HG03159 (cell line): ENCODE measurements around the gene ANKRD33B.
"Not testable (repeated sequence)": the region's sequence is repeated elsewhere in the genome, so short reads cannot be mapped to it uniquely, and the experiment has no call there.

ENCODE experiments used
- ATAC-seq: cut with Tn5 transposase; IDR thresholded peaks from one replicate; pipeline ENCODE4 v1.9.1; 2021; ENCODE audit warnings: mild to moderate bottlenecking, moderate library complexity; ENCODE audit not compliant: unreplicated experiment

The ANKRD33B gene

GRCh38 chr5:10653751-10654400, 90.0 kb downstream of the ANKRD33B start:
- ATAC-seq = no peak

DNA sequence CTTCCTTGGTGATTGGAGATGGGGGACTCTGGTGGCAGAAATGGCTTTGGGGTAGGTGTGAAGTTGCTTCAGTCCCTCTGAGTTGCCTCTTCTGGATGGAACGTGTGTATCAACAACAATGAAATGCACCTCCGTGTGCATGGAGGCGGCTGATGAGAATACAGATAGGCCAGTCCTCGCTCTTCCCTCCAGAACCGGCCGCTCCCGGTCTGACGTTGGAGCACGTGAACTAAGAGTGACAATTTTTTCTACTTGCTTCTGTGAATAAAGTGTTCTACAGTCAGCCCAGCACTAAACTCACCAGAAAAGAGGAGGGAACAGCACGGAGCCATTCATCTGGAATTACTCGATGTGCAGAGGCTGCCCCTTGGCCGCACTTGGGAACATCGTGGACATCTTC, 90.7 kb downstream of the ANKRD33B start:
- no peak for ATAC-seq

- no peak for ATAC-seq
Observed at GRCh38 chr5:10655161-10655971, 91.5 kb downstream of the ANKRD33B start.

DNA sequence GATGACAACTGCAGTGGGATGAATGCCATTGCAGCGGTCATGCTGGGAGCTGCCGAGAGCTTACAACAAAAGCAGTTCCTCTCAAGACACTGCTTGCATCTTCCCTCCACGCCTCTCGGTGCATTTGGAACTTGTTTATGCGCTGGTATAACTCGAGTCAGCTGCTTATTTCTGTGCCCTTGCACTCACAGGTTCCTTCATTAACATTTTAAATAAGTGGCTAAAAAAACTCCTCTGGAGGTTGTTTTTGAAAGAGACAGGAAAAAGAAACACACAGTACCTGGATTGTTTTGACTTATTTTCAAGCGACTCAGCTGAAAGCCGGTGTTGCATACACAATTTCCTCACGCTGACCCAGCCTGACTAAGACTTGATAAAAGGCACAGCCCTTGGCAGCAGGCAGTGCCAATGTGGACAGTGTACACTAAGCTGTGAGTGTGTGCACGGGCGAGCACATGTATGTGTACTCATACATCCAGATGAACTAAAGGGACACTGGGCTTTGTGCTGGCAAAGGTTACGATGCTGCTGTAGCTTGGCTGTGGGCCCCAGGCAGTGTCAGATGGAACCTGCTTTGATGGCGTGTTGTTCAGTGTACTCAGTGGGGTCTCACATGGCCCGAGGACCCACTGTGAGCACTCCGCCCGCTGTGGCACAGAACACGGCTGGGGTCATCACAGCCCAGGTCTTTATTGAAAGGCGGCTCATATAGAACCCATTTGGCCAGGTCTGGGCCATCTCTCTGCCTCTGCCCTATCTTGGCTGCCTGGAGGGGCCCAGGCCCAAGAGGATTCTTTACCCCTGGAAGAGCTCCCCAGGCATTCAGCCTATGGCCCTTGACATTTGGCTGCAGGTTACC, 92.3 kb downstream of the ANKRD33B start:
- no peak for ATAC-seq

GRCh38 chr5:10658265-10658664, 94.4 kb downstream of the ANKRD33B start:
- no peak for ATAC-seq

- no peak for ATAC-seq
Observed at GRCh38 chr5:10660135-10660534, 96.3 kb downstream of the ANKRD33B start.

DNA sequence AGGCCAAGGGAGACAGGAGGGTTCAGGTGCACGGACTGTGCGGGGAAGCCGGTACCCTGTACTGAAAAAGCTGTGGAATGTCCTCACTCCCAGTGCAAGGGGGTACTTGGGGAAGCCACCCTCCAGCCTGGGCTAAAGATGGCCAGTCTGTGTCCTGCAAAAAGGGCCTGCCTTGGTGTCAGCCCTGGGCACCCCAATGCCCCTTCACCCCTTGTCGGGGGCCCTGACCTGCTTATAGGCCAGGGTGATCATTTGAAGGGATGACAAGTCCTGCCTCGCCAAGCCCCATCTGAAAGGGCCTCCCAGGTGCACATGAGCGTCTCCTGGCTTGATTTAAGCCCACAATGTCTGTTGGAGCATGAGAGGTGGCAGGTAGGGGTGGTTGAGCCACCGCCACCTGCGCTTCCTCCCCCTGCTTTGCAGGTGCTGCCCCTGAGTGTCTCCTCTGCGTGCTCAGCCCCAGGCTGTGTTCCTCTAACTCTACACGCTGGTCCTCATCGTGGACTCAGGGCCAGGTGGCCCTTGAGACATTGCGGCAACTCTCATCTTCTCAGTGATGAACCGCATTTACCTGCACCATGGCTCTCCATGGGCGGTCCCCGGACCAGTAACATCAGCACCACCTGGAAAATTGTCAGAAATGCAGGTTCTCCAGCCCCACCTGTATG, 97.0 kb downstream of the ANKRD33B start:
- no peak for ATAC-seq

- no peak for ATAC-seq
Observed at GRCh38 chr5:10661401-10661800, 97.5 kb downstream of the ANKRD33B start.

DNA sequence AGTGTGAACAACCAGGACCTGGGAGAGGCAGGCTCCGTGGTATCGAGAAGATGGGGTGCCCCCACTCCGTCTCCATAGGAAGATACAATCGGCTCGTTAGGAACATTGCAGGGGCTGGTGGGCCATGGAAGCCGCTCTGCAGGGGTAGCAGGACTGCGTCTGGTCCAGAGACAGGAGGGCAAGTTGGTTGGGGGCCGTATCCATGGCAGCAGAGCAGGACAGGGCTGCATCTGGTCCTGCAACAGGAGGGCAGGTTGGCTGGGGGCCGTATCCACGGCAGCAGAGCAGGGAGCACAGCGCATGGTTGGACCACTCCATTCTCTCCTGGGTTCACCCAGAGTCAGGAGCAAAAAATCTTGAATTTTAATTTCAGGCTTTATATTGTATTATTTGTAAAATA, 98.2 kb downstream of the ANKRD33B start:
- no peak for ATAC-seq

DNA sequence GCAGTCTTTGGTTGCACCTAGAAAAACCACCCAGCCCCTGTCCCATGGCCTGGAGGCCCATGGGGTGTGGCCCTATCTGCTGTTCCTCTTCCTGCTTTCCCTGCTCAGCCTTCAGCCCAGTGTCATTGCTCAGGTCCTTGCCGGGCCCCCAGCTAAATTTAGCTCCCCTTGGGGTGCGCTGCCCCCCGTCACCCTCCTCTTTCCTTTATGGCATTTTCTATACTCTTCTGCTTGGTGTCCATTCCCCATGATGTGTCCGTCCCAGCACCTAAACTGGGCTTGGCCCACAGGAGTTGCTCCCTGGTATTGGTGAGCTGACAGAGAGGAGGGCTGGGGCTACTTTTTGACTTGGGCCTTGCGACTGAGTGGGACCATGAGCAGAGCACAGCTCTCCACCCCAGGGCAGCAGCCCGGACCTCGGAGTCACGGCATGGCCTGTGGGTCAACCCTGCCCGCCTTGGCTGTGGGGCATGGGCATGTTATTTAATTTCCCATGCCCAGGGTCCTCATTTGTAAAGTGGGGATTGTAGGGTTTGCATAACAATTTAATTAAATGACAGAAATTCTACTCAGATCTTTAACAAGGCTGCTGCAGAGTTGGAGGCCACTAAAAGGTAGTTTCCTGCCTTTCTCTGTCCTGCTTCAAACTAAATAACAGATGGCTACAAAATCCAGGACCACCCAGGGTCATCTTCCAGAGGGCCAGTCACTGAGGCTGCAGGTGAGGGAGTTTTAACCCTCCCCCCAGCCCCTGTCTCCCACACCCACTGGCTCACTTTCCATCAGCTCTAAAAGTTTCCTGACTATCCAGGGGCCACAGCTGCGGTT, 99.0 kb downstream of the ANKRD33B start:
- no peak for ATAC-seq

DNA sequence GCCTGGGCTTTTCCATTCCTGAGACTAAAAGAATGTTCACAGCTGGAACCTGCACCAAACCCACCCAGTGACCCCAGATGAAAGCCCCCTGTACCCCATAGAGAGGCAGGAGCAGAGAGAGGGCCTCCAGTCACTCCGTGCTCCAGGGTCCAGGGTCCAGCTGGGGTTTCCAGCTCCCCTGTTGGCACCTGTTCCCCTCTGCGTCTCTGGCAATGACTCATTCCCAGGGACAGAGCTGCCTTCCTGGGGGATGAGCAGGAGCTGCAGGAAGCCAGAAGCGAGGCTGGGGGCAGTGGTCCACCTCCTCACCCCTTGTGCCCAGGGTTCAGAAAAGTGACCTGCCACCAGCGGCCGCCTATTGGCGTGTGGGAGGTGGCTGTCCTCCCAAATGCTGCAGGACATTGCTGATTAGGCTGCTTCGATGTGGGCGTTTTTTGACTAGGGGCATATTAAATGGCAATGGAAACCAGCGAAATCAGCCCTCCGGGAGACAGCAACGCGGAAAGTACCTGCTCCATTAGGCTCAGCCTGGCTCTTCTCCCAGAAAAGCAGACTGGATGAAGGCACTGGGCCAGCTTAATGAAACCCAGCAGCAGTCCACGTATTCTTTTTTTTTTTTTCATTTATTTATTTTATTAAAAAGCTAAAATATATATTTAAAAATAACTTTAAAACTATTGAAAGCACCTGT, 99.8 kb downstream of the ANKRD33B start:
- ATAC-seq = no peak

GRCh38 chr5:10664180-10664769, 100.4 kb downstream of the ANKRD33B start:
- not testable (repeated sequence) for ATAC-seq

DNA sequence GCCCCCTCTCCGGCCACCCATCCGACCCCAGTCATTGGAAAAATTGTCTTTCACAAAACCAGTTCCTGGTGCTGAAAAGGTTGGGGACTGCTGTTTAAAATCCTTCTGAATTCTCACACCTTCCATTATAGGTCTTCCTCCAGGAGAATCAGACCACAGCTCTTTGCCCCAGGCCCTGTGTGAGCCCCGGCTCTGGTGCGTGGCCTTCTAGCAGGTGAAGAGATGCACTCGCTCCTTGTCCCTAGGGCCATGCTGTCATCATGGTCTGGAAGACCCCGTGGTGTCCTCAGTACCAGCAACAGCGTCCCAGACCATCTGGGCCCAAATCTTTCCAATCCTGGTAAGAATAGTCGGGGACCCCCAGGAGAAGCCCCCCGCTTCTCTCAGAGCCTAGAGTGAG, 101.9 kb downstream of the ANKRD33B start:
- ATAC-seq = no peak

DNA sequence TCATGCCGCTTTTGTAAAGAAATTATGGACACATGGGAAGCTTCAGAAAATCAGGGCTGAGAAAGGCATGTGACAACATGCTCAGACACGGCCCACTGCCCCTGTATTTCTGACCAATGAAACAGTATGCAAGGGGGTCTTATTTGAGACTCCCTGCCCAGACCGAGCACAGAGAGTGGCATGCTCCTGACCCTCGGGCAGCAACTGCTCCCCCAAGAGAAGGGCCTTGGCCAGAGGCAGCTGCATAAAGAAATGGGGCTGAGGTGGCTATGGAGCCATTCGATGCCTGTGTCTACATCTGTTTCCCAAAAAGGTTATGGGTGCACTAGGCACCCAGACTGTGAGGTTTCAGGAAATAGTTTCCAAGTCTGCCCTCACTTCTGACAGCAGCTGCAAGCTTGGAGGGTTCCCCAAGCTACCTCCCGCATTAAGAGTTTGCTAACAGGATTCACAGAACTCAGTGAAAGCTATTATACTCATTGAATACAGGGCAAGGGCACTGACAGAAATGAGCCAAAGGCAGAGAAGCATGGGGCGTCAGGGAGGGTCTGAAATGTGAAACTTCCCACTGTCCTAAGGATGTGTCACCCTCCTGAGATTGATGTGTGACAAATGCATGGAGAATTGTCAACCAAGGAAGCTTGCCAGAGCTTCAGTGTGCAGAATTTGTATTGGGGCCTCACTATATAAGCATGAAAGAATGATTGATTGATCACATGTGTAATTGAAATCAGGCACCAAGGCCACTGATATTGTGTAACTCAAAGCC, 102.8 kb downstream of the ANKRD33B start:
- no peak for ATAC-seq

- no peak for ATAC-seq
Observed at GRCh38 chr5:10667431-10668057, 103.7 kb downstream of the ANKRD33B start.

DNA sequence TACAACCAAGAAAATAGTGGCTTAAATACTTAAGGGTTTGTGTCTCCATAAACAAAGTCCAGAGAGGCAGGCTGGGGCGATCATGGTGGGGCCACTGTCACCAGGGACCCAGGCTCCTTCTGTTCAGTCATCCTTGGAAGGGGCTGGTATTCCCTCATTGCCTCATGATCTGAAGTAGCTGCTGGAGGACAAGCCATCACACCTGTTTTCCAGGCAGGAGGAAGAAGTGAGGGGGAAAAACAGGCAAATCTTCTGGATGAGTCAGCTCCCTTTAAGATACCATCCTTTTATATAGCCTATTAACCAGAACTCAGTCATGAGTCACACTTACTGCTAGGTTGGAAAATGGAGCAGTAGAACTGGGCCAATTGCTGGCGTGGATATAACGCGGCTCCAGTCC, 104.8 kb downstream of the ANKRD33B start:
- no peak for ATAC-seq

DNA sequence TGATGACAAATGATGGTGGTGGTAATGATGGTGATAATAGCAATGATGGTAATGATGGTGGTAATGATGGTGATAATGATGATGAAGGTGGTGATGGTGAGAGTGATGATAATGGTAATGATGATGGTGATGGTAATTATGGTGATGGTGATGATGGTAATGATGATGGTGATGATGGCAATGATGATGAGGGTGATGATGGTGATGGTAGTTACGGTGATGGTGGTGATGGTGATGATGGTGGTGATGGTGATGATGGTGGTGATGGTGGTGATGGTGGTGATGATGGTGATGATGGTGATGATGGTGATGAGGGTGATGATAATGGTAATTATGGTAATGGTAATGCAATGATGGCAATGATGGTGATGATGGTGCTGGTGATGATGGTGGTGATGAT, 106.1 kb downstream of the ANKRD33B start:
- ATAC-seq = no peak
